Kasumi-1 (cell line): ENCODE data around the gene BBX.

ENCODE experiments used
- DNase-seq, 2 experiments: peaks; one replicate each; lab custom pipeline; 2025; lab: John Stamatoyannopoulos, UW

Gene BBX

DNA sequence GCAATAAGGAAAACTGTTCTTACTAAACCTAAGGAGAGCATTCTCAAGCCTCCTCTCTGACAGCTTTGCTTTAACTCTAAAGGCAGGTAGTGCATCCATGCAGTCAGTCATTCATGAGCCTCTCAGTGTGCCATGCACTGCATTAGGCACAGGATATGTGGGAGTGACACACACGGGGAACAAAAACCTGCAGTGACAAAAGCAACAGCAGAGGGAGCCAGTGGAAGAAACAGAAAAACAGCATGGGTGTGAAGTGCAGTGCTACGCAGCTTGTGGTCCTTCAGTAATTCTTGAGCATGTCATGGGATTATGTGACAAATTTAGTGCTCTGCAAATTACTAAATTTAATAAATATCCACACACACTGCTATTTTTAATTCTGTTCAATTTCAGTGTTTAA lies 230.7 kb downstream of the BBX start:
- DNase-seq, result peak; percentile 61 to 76

DNA sequence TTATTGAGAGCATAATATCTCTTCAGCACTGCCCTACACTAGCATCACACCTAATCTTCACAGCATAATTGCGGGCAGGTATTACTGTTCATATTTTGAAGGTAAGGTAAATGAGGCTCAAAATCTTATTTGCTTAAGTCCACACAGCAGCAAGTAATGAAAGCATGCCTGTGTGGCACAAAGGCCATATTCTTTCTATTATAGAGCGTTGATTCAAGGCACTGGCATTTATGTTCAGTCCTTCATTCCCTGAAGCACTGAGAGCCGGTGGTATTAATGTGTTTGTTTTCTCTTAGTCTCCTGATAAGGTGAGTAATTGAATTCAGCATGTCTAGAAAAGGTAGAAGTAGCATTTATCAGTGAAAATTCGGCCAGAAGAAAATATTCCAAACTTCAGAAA lies 231.2 kb downstream of the BBX start:
- no peak for DNase-seq

- no peak for DNase-seq
Observed at GRCh38 chr3:107756649-107757048, 233.9 kb downstream of the BBX start.

DNA sequence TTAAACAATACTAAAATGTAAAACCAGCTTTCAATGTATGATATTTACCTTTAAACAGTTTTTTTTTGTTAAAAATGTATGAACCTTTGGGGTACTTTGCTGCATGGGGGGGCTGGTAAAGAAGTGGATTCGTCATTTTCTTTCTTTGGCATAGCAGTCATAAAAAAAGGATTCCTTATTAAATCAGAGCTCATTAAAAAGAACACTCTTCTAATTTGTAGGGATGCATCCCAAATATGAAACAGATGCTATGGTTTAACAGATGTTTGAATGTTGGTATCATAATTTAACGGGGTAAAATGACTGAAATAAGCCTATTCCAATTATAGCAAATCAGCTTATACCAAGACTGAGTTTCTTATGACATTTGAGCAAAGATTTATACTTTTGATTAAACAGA lies 234.4 kb downstream of the BBX start:
- no peak for DNase-seq

- no peak for DNase-seq
Observed at GRCh38 chr3:107760144-107760543, 237.4 kb downstream of the BBX start.

GRCh38 chr3:107761391-107761790 lies 238.6 kb downstream of the BBX start:
- DNase-seq, result no peak

- no peak for DNase-seq
Observed at GRCh38 chr3:107765524-107765923, 242.8 kb downstream of the BBX start.

DNA sequence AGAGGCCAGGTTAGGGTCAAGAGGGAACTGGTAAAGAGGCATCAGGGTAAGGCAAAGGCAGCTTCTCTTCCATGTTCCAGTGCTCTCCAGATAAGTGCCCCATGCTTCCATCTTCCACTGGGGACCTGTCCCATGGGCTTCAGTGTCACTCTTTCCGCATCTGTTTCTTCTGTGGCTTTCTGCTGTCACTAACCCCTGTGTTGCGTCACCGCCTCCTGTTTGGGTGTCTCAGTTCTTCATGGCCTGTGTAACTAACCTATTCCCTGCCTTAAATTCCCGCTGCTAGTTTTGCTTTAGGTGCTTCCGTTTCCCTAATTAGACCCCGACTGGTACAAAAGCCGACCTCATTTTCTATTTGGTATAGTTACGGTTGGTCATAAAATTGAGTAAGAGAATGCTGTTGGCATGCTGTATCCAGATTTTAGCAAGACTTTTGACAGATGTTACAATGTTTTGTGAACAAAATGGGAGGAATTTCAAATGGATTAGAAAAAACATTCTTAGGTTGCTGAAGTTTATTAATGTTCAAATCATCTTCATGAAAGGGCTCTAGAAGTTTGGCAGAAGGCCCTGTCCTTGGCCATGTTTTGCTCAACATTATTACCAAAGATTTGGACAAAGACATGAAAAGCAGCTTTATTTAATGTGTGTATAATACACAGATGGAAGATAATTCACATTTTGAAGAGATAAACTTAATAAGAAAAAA lies 245.3 kb downstream of the BBX start:
- peak in 1 of 2 experiments; percentile 5 for DNase-seq

DNA sequence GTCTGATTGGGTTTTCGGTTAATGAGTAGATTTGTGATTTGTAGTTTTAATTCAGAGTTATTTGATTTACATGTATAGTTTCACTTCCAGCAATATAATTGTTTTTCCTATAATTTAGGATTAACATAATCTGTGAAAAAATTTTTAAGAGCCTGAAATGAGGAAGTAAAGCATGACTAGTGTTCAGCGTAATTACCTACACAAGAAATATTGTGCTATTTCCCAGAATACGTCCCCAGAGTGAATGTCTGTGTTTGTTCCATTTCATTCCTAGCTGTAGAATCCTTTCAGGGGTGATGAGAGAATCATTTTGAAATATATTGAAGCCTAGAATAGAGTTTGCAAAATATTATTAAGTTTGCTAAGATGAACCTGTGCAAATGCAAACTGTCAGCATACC lies 247.1 kb downstream of the BBX start:
- no peak for DNase-seq

DNA sequence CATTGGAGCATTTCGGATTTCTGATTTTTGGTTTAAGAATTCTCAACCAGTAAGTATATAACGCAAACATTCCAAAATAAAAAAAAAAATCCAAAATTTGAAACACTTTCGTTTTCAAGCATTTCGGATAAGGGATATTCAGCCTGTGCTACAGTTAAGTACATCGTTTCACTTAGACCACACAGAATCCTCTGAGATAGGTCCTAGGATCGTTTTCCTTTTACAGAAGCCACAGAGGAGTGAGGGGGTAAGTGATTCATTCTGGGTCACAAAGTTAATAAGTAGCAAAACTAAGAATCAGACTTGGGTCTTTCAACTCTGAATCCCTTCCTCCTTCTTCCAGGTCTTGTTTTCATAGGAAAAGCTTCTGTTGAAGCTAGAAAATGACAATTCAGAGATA lies 249.3 kb downstream of the BBX start:
- DNase-seq, result no peak

DNA sequence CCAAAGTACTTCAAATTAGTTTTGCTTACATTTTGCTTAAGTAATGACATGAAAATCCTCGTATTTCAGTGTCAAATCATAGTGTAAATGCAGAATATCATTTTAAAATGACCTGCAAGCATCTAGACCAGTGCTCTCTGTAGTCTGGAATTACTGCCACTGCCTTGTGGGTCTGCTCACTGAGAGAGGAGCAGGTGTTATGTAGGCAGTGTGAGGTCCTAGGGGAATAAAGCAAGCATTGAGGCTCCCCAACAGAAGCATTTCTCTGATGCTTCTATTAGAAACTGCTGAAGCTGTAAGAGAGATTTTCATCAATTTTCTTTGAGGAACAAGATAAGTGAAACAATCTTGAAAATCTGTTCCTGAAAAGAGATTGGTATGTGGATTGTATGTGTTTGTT lies 253.2 kb downstream of the BBX start:
- no peak for DNase-seq

DNA sequence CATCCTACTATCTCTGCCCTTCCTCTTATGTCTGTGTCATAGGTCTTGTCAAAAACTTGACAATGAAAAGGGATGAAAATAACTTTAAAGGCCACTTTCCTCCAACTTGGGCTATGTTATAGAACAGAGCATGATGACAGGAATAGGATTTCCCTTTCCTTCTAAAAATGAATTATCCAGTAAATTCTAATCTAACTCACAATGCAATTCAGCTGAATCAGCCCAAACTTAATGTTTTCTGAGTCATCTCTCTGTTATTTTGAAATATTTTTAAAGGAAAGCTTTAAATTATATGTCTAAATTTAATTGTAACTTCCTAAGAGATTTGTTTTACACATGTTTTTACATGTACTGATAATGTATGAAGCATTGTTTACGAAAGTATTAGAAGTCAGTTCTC lies 258.5 kb downstream of the BBX start:
- DNase-seq, result no peak

GRCh38 chr3:107782054-107782453 lies 259.3 kb downstream of the BBX start:
- no peak for DNase-seq

DNA sequence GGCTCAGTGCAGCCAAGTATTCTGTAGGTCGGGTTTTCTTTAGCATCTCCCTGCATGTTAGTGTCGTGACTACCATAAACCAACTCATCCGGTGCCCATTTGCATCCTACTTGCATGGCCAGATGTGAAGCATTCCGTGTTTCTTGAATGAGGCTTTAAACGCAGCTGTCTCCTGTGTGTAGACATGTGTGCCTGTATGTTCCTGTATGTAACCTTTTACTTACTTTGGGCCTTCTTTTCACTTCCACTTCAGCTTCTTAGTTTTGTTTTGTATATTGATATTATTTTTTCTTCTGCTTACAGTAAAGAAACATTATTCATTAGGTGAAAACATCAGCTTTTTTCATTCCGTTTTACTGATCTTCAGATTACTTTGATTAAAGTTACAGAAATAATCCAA lies 267.9 kb downstream of the BBX start:
- no peak for DNase-seq

- DNase-seq, result no peak
Observed at GRCh38 chr3:107791027-107791426, 268.3 kb downstream of the BBX start.

GRCh38 chr3:107791450-107791849 lies 268.7 kb downstream of the BBX start:
- no peak for DNase-seq

DNA sequence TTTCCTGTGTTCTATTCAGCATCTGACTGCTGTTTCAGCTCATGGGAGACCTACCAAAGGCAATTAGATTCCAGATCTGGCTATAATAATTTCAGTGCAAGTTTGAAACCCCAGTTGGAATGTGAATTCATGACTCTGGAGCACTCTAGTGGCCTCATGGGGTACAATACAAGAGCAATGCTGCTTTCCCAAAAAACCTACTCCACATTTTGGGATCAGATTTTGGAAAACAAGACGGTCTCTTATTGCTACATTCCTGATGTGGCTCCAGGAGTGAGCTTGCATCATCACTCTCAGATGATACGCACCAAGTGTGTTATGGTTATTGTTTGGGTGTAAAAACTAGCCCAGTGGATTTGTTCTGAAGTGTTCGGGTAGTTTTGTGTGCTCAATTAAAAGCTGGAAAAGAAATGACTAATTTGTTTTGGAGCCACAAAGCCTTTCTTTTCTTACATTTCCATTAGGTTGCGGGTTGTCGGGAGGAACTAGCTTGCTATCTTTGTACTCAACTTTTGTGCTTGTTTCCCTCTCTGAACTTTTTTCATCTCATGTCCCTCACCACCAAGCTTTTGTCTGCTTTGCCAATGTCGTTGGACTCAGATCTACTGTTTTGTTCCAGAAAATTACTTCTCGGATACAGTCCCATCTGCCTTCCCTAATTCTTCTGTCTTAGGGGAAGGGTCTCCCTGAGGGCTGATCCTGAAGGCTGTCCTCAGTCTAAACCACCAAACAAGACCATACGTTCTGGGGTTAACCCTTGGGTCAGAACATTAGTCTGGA lies 272.1 kb downstream of the BBX start:
- DNase-seq, result no peak

DNA sequence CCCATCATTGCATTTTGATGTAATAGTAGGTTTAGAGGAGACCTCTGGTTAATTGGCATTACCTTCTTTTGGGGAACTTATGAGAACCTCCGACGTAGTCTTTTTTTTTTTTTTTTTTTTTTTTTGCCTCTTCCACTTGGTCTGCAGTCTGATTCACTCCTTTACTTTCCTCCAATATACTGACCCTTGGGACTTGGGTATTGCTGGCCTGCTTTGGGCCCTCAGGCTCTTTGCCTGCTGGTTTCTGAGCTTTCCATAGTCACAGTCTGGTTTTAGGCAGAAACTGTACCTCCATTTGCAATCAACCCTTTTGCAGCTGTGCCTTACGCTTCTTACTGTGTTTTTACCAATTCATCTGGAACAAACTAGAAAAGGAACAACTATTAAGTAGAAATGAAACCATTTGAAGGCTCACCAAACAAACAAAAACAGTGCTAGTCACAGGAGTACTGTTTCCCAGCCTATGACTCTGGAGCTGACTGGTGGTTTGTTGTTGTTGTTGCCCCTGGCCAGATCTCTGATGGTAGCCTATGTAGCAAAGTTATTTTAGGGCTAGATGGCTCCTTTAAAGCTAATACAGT lies 272.8 kb downstream of the BBX start:
- no peak for DNase-seq

DNA sequence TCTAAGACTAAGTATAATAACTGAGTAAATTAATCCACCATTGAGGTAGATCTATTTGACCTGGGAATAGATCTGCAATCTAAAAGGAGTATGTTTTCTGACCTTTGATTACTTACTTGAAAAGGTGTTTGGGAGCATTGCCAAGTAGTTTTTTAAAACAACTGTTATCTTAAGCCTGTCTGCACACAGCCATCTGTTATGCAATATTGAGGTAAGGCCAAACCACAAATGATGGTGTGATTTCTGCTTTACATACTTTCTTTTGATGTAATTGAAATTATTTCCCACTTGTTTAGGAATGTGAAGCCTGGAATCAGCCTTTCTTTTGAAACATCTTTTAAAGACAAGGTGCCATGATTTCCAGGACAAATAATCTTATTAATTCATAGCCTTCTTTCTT lies 274.0 kb downstream of the BBX start:
- DNase-seq, result peak in 1 of 2 experiments; percentile 26

GRCh38 chr3:107797586-107797985 lies 274.8 kb downstream of the BBX start:
- no peak for DNase-seq

DNA sequence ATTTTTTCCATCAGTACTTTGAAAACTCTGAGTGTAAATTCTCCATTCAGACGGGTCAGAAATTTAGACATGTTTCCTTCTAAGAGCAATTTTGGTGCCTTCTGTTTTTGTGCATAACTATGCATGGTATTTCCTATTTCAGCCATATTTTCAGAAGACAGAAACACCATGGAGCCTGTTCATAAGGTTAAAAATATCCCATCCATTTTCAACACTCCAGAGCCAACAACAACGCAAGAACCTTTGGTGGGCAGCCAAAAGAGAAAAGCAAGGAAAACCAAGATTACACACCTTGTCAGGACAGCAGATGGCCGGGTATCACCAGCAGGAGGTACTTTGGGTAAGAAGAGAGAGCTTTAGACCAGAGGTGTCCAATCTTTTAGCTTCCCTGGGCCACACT lies 275.6 kb downstream of the BBX start:
- DNase-seq, result no peak

- no peak for DNase-seq
Observed at GRCh38 chr3:107800710-107801109, 277.9 kb downstream of the BBX start.

GRCh38 chr3:107803170-107803569 lies 280.4 kb downstream of the BBX start:
- DNase-seq, result no peak
